ENCODE measurements around the gene STMN1. TPM values are rescaled to one million over a fixed set of nuclear protein-coding genes. Genes with fewer than 3 reads are reported as not detected.

The STMN1 gene
- total RNA-seq, 2 experiments from 2014 or later: 548 to 626 TPM

Small RNA genes lying within 50 kb of the gene (microRNA-seq; reads per million reads assigned to microRNA genes)
- not detected for gene MIR3917

Other genes starting within 250 kb of the STMN1 start
- gene SELENON, start 106.2 kb downstream of the STMN1 start, total RNA-seq: 1 to 10 TPM; 2.7 to 2.9 TPM
- gene MTFR1L, start 86.5 kb downstream of the STMN1 start, total RNA-seq: 10 to 100 TPM; 28.9 to 31.2 TPM
- gene AUNIP, start 47.0 kb downstream of the STMN1 start, total RNA-seq: 1 to 10 TPM; 8.1 to 9.8 TPM
- 1 to 10 TPM; 2.2 to 5.0 TPM for gene PAQR7, start 30.7 kb downstream of the STMN1 start, total RNA-seq
- gene PAFAH2, start 91.6 kb upstream of the STMN1 start, total RNA-seq: 1 to 10 TPM; 9.0 to 9.2 TPM
- gene EXTL1, start 115.4 kb upstream of the STMN1 start, total RNA-seq: not detected
- not detected for gene SLC30A2, start 139.7 kb upstream of the STMN1 start, total RNA-seq
- gene TRIM63, start 161.2 kb upstream of the STMN1 start, total RNA-seq: not detected
- gene PDIK1L, start 205.4 kb upstream of the STMN1 start, total RNA-seq: 10 to 100 TPM; 18.3 to 20.2 TPM

All from activated CD8-positive, alpha-beta memory T cell treated with anti-CD3 and anti-CD28 coated beads, Interleukin-2, amount 10 ng/mL, durations not matched to agents 7 days and 5 days (primary cell).